ENCODE data around the gene PTGR1.

PTGR1 gene

GRCh38 chr9:111542497-111543254, 56.8 kb downstream of the PTGR1 start:
- no peak for TF ChIP-seq POLR2A (IDR thresholded peaks at IDR 0.05; ENCODE audit: low read depth, low read length)
- FAIRE-seq (peak; percentile 27), DNase-seq (ENCODE audit: insufficient read length, low spot score) (no peak)

GRCh38 chr9:111533099-111533790, 66.2 kb downstream of the PTGR1 start:
- FAIRE-seq (no peak), DNase-seq (ENCODE audit: insufficient read length, low spot score) (no peak)
- no peak for TF ChIP-seq POLR2A (IDR thresholded peaks at IDR 0.05; ENCODE audit: low read depth, low read length)

GRCh38 chr9:111531716-111532115, 67.7 kb downstream of the PTGR1 start:
- TF ChIP-seq POLR2A (IDR thresholded peaks at IDR 0.05; ENCODE audit: low read depth, low read length), result no peak
- FAIRE-seq, result no peak
- no peak for DNase-seq (ENCODE audit: insufficient read length, low spot score)

- FAIRE-seq (no peak), DNase-seq (ENCODE audit: insufficient read length, low spot score) (no peak)
- no peak for TF ChIP-seq POLR2A (IDR thresholded peaks at IDR 0.05; ENCODE audit: low read depth, low read length)
Measured at GRCh38 chr9:111529787-111530186, 69.7 kb downstream of the PTGR1 start.

GRCh38 chr9:111527347-111527746, 72.1 kb downstream of the PTGR1 start:
- no peak for DNase-seq (ENCODE audit: insufficient read length, low spot score)
- no peak for TF ChIP-seq POLR2A (IDR thresholded peaks at IDR 0.05; ENCODE audit: low read depth, low read length)
- no peak for FAIRE-seq

- DNase-seq (ENCODE audit: insufficient read length, low spot score), result peak; percentile 37
- TF ChIP-seq POLR2A (IDR thresholded peaks at IDR 0.05; ENCODE audit: low read depth, low read length), result no peak
- FAIRE-seq, result no peak
Measured at GRCh38 chr9:111525056-111525977, 74.1 kb downstream of the PTGR1 start, which contains the start of gene ZNF483. Gene ZNF483 (plus strand): TSS chr9:111525179. CDS start chr9:111527396, 2,217 bp downstream.

- DNase-seq (ENCODE audit: insufficient read length, low spot score), result no peak
- TF ChIP-seq POLR2A (IDR thresholded peaks at IDR 0.05; ENCODE audit: low read depth, low read length), result no peak
- no peak for FAIRE-seq
Measured at GRCh38 chr9:111524731-111525055, 74.8 kb downstream of the PTGR1 start.

GRCh38 chr9:111516061-111516465, 83.4 kb downstream of the PTGR1 start:
- FAIRE-seq (peak; percentile 71), DNase-seq (ENCODE audit: insufficient read length, low spot score) (no peak)
- TF ChIP-seq POLR2A (IDR thresholded peaks at IDR 0.05; ENCODE audit: low read depth, low read length), result no peak

- TF ChIP-seq POLR2A (IDR thresholded peaks at IDR 0.05; ENCODE audit: low read depth, low read length), result no peak
- FAIRE-seq, result no peak
- DNase-seq (ENCODE audit: insufficient read length, low spot score), result no peak
Measured at GRCh38 chr9:111514967-111515366, 84.5 kb downstream of the PTGR1 start.
